PFSK-1 (cell line): ENCODE data around the gene AJM1.

Source experiments
- FOXP2 ChIP-seq: optimal IDR thresholded peaks from 2 replicates; pipeline ENCODE3; 2011; ENCODE audit warnings: borderline replicate concordance, control low read depth, inconsistent platforms; ENCODE audit not compliant: insufficient read depth; ENCODE audit errors: extremely low read length, extremely low read depth
- POLR2AphosphoS5 ChIP-seq: IDR thresholded peaks from 2 replicates; pipeline ENCODE4 v1.6.1; 2012; ENCODE audit warnings: low read depth, mild to moderate bottlenecking, control low read depth, low read length, moderate library complexity
- SIN3A ChIP-seq: IDR thresholded peaks from 2 replicates; pipeline ENCODE4 v1.6.1; 2012; ENCODE audit warnings: mild to moderate bottlenecking, low read length, moderate library complexity, borderline replicate concordance; ENCODE audit not compliant: insufficient read depth
- TAF1 ChIP-seq: IDR thresholded peaks from 2 replicates; pipeline ENCODE4 v1.6.1; 2012; ENCODE audit warnings: low read length, control low read depth, borderline replicate concordance; ENCODE audit not compliant: insufficient read depth
- TF ChIP-seq, protein P1 (sequence below), 2 experiments: IDR thresholded peaks; 2 replicates each; pipeline versions ENCODE4 v1.6.1 to v1.8.0; 2011 to 2012; ENCODE audit warnings: low read depth in 2 of 2, low read length in 2 of 2, control low read depth in 1 of 2, inconsistent platforms in 1 of 2, mild to moderate bottlenecking in 1 of 2, moderate library complexity in 1 of 2; ENCODE audit not compliant: insufficient read depth in 1 of 2

Gene AJM1

DNA sequence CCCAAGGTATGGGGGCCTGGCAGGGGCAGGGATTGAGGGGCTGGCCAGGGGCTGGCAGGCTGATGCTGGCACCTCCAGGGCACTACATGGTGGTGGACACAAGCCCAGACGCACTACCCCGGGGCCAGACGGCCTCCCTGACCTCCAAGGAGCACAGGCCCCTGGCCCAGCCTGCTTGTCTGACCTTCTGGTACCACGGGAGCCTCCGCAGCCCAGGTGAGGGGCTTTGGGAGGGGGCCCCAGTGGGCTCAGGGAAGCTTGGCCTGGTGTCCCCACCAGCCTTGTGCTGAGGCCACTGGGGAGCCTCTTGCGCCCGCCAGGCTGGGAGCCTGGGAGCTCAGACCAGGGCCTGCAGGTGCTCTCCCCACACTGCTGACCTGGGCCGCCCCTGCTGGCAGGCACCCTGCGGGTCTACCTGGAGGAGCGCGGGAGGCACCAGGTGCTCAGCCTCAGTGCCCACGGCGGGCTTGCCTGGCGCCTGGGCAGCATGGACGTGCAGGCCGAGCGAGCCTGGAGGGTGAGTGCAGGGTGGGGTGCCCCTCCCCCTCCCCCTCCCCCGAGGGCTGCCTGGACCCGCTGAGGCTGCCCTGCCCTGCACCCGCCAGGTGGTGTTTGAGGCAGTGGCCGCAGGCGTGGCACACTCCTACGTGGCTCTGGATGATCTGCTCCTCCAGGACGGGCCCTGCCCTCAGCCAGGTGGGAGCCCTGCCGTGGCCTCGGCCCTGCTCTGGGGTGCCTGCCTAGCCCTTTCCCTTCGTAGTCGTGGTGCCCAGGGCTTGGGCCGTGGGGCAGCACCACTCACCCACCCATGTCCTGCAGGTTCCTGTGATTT lies 15.5 kb downstream of the AJM1 start:
- no peak for TF ChIP-seq SIN3A
- no peak for TF ChIP-seq FOXP2
- TF ChIP-seq, protein P1, sequence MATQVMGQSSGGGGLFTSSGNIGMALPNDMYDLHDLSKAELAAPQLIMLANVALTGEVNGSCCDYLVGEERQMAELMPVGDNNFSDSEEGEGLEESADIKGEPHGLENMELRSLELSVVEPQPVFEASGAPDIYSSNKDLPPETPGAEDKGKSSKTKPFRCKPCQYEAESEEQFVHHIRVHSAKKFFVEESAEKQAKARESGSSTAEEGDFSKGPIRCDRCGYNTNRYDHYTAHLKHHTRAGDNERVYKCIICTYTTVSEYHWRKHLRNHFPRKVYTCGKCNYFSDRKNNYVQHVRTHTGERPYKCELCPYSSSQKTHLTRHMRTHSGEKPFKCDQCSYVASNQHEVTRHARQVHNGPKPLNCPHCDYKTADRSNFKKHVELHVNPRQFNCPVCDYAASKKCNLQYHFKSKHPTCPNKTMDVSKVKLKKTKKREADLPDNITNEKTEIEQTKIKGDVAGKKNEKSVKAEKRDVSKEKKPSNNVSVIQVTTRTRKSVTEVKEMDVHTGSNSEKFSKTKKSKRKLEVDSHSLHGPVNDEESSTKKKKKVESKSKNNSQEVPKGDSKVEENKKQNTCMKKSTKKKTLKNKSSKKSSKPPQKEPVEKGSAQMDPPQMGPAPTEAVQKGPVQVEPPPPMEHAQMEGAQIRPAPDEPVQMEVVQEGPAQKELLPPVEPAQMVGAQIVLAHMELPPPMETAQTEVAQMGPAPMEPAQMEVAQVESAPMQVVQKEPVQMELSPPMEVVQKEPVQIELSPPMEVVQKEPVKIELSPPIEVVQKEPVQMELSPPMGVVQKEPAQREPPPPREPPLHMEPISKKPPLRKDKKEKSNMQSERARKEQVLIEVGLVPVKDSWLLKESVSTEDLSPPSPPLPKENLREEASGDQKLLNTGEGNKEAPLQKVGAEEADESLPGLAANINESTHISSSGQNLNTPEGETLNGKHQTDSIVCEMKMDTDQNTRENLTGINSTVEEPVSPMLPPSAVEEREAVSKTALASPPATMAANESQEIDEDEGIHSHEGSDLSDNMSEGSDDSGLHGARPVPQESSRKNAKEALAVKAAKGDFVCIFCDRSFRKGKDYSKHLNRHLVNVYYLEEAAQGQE (IDR thresholded peaks at IDR 0.05; ENCODE audit: insufficient read depth in 1 of 2, low read depth in 2 of 2, low read length in 2 of 2) = no peak
- no peak for TF ChIP-seq TAF1
- no peak; the same call in 1 of the 2 replicates for TF ChIP-seq POLR2AphosphoS5

DNA sequence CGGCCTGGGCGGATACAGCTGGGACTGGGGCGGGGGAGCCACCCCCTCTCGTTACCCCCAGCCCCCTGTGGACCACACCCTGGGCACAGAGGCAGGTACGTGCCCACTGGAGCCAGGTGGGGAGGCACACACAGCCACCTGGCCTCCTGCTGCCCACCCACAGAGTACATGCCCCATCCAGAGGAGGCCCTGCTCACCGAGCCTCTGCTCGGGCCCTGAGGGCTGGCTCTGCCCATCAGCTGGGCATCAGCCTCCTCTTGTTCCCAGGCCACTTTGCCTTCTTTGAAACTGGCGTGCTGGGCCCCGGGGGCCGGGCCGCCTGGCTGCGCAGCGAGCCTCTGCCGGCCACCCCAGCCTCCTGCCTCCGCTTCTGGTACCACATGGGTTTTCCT lies 16.2 kb downstream of the AJM1 start:
- TF ChIP-seq FOXP2 (no peak), POLR2AphosphoS5 (0 out of 2 replicates have a peak, but pooled peaks have one; percentile 20), SIN3A (no peak), TAF1 (no peak)
- TF ChIP-seq, protein P1 (IDR thresholded peaks at IDR 0.05; ENCODE audit: insufficient read depth in 1 of 2, low read depth in 2 of 2, low read length in 2 of 2) = no peak

DNA sequence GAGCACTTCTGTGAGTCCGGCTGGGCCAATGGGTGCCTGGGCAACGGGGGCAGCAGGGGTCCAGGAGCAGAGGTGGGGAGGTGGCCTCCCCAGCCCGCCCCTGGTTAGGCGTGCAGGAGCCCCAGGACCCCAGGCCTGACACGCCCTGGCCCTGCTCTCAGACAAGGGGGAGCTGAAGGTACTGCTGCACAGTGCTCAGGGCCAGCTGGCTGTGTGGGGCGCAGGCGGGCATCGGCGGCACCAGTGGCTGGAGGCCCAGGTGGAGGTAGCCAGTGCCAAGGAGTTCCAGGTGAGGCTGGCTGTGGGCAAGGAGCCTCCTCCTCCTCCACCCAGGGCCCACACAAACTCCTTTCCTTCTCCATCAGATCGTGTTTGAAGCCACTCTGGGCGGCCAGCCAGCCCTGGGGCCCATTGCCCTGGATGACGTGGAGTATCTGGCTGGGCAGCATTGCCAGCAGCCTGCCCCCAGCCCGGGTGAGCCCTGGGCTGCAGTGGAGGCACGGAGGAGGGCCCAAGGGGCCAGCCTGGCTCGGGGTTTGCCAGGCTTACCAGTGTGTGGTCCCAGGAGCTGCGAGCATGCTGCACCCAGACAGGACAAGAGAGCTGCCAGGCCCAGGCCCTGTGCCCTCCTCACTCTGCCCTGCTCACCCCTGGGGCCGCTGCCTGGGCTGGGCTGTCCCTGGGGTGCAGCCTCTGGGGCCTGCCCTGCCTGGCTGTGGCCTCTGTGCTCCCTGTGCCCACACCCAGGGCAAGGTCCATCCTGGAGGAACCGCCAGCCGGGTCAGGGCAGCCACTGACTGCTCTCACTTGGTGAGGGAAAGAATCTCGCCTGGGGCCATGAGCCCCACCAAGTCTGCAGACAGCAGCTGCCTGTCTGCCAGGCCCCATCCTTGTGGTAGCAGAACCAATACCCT lies 16.8 kb downstream of the AJM1 start:
- TF ChIP-seq, protein P1 (IDR thresholded peaks at IDR 0.05; ENCODE audit: insufficient read depth in 1 of 2, low read depth in 2 of 2, low read length in 2 of 2) = no peak
- TF ChIP-seq SIN3A (no peak), TAF1 (no peak), FOXP2 (no peak)

DNA sequence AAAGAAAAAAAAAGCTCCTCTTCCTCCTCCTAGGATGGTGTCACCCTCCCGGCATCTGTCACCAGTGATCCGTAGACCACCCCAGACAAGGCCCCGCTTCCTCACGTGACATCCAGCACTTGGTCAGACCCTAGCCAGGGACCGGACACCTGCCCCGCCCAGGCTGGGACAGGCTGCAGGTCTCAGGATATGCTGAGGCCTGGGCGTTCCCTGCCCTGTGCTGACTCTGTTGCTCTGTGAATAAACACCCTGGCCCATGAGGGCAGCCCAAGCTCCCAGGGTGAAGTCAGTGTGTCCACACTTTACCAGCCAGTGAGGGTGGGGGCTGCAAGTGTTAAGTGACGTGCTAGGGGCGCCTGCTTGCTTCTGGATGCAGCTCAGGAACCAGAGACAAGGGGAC lies 18.3 kb downstream of the AJM1 start:
- TF ChIP-seq FOXP2 (no peak), TAF1 (no peak), SIN3A (no peak), POLR2AphosphoS5 (no peak)
- TF ChIP-seq, protein P1 (IDR thresholded peaks at IDR 0.05; ENCODE audit: insufficient read depth in 1 of 2, low read depth in 2 of 2, low read length in 2 of 2) = no peak
